Activated naive CD4-positive, alpha-beta T cell treated with anti-CD3 and anti-CD28 coated beads, Interleukin-2, amount 10 ng/mL, durations not matched to agents 7 days and 5 days (primary cell): ENCODE measurements around the gene OVCH2.

Experiments
- CTCF ChIA-PET: fragments of 350-600 bp; sonication (Branson Sonifier 250); formaldehyde crosslinking; loops from one replicate; lab custom pipeline; 2021; ENCODE audit warnings: antibody characterized with exemption; lab: Charles Lee
- DNase-seq: peaks from one replicate; pipeline ENCODE4 v3.0.0-alpha.2; 2020
- H3K27ac Mint-ChIP-seq: one replicate; pipeline ENCODE4 v1.8.0; 2021; ENCODE audit warnings: mild to moderate bottlenecking, moderate library complexity, mixed read lengths
- H3K27me3 Mint-ChIP-seq: one replicate; pipeline ENCODE4 v1.8.0; 2021; ENCODE audit warnings: mild to moderate bottlenecking, mixed read lengths
- H3K36me3 Mint-ChIP-seq: one replicate; pipeline ENCODE4 v1.8.0; 2021; ENCODE audit warnings: mixed read lengths
- H3K4me1 Mint-ChIP-seq: one replicate; pipeline ENCODE4 v1.8.0; 2021; ENCODE audit warnings: mixed read lengths
- H3K4me3 Mint-ChIP-seq: one replicate; pipeline ENCODE4 v1.8.0; 2021; ENCODE audit warnings: mild to moderate bottlenecking, moderate library complexity, mixed read lengths
- H3K9me3 Mint-ChIP-seq: one replicate; pipeline ENCODE4 v1.8.0; 2021; ENCODE audit warnings: mixed read lengths

Gene OVCH2

DNA sequence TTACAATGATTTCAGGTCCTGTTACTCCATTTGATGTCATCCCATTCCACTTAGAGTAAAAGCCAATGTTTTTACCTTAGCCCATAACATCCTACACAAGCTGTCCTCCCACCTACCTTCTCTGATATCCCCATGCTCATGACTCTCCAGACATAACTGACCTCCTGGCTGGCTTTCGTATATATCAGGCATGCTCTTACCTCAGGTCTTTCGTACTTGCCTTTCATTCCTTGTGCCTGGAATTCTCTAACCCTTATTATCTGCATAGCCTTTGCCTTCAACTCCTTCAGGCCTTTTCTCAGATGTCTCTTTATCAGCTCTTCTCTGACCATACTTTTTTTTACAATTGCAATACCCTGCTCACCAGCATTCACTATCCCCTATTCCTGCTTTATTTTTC is 22.7 kb downstream of the OVCH2 start:
- no peak overlapping the region for H3K4me3 Mint-ChIP-seq
- no peaks in the 10 kb centered on the region for H3K9me3 Mint-ChIP-seq
- no peak overlapping the region for H3K27ac Mint-ChIP-seq
- no peaks in the 10 kb centered on the region for H3K36me3 Mint-ChIP-seq
- CTCF ChIA-PET: interaction anchor here (1.3 kb wide), 1 partner anchor 12 kb away, joined by 3 read pairs; no protein-coding TSS in a partner anchor
- H3K27me3 Mint-ChIP-seq: peaks cover 22% of the 10 kb centered on the region
- DNase-seq: no peak
- H3K4me1 Mint-ChIP-seq: no peaks in the 10 kb centered on the region

DNA sequence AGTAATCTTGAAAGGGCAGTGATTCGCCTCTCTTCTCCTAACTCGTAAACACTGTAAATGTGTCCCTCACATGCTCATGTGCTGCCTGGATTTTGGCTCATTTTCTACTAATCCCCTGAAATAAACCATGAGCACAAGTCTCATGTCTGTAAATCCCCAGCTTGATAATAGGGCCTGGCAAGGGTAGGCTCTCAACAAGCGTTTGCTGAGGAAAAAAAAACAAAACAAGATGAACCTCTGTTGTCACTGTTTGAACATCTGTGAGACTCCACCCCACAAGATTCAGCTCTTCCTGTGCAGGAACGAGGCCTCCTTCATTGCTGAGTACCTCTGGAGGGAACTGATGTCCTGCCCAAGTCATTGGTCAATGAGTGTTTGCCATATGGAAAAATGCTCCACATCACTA is 28.5 kb downstream of the OVCH2 start:
- CTCF ChIA-PET: interaction anchor here (0.6 to 1.1 kb wide), 3 partner anchors 10 to 1464 kb away, joined by 3 read pairs; no protein-coding TSS in a partner anchor
- Mint-ChIP-seq H3K4me1 (peaks cover 6% of the 10 kb centered on the region), H3K4me3 (no peak overlapping the region), H3K27ac (no peak overlapping the region), H3K9me3 (no peaks in the 10 kb centered on the region), H3K36me3 (no peaks in the 10 kb centered on the region), H3K27me3 (peaks cover 56% of the 10 kb centered on the region)
- no peak for DNase-seq

DNA sequence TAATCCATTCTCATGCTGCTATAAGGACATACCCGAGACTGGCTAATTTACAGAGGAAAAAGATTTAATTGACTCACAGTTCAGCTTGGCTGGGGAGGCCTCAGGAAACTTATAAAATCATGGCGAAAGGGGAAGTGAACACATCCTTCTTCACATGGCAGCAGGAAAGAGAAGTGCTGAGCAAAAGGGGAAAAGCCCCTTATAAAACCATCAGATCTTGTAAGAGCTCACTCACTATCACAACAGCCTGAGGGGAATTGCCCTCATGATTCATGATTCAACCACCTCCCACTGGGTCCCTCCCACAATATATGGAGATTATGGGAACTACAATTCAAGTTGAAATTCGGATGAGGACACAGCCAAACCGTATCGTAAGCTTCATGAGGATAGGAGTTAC is 29.2 kb downstream of the OVCH2 start:
- no peak overlapping the region for H3K27ac Mint-ChIP-seq
- DNase-seq: no peak
- no peak overlapping the region for H3K4me3 Mint-ChIP-seq
- peaks cover 8% of the 10 kb centered on the region for H3K4me1 Mint-ChIP-seq
- no peaks in the 10 kb centered on the region for H3K9me3 Mint-ChIP-seq
- H3K27me3 Mint-ChIP-seq: peaks cover 63% of the 10 kb centered on the region
- no peaks in the 10 kb centered on the region for H3K36me3 Mint-ChIP-seq
- CTCF ChIA-PET: interaction anchor here (1.1 to 2.1 kb wide), 2 partner anchors 12 to 533 kb away, joined by 3 to 7 read pairs; no protein-coding TSS in a partner anchor

DNA sequence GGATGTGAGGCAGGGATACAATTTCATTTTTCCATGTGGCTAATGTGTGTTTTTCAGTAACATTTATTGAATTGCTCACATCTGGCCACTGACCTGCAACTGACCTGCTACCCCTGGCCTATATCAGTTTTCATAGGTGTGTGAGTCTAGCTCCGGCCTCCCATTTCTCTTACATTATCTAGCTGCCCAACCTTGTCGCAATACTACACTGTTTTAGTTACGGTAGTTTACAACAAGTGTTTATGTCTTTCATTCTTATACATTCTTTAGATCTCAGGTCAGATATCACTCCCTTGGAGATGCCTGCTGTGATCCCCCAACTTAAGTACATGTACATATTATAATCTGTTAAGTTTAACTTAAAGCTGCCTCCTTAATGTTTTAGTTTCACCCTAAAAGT is 30.6 kb downstream of the OVCH2 start:
- peaks cover 8% of the 10 kb centered on the region for H3K4me1 Mint-ChIP-seq
- peaks cover 62% of the 10 kb centered on the region for H3K27me3 Mint-ChIP-seq
- H3K27ac Mint-ChIP-seq: no peak overlapping the region
- H3K4me3 Mint-ChIP-seq: no peak overlapping the region
- no peak for DNase-seq
- no peaks in the 10 kb centered on the region for H3K9me3 Mint-ChIP-seq
- CTCF ChIA-PET: interaction anchor here (0.9 to 2.1 kb wide), 4 partner anchors 12 to 98 kb away, joined by 3 to 7 read pairs (median 3); no protein-coding TSS in a partner anchor
- no peaks in the 10 kb centered on the region for H3K36me3 Mint-ChIP-seq

DNA sequence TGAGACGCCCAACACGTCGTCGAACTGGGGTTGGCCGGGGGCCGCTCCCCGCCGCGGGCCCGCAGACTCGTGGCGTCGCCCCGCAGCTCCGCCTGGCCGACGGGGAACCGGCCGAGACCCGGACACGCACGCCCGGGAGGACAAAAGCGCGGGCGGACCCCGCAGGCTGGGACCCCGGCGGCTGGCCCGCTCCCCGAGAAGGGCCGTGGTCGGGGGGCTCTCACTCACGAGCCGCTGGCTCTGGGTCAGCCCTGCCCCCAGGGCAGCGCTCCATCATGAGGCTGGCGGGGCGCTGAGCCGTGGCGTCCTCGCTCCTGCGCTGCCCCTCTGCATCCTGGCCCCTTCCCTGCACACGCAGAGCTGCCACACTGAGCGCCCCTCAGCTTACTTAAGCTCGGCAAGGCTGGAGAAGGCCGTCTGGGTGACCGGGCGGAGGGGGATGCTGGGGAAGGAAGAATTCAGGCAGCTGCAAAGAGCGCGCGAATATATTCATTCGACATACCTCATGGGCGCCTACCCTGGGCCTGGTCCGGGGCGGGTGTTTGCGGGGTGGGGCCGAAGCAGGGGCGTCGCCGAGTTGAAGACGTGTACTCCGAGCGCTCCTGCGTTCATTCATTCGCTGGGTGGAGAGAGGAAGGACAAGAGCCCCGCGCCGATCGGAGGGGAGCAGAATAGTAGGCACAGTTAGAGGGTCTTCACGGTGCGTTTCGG is 32.4 kb downstream of the OVCH2 start:
- Mint-ChIP-seq H3K27ac (no peak overlapping the region), H3K9me3 (no peaks in the 10 kb centered on the region), H3K4me1 (peaks cover 8% of the 10 kb centered on the region), H3K27me3 (peaks cover 62% of the 10 kb centered on the region), H3K4me3 (peak overlapping the region; percentile 49), H3K36me3 (no peaks in the 10 kb centered on the region)
- DNase-seq: peak; percentile 36
- CTCF ChIA-PET: interaction anchor here (1.3 kb wide), 1 partner anchor 17 kb away, joined by 3 read pairs; no protein-coding TSS in a partner anchor

DNA sequence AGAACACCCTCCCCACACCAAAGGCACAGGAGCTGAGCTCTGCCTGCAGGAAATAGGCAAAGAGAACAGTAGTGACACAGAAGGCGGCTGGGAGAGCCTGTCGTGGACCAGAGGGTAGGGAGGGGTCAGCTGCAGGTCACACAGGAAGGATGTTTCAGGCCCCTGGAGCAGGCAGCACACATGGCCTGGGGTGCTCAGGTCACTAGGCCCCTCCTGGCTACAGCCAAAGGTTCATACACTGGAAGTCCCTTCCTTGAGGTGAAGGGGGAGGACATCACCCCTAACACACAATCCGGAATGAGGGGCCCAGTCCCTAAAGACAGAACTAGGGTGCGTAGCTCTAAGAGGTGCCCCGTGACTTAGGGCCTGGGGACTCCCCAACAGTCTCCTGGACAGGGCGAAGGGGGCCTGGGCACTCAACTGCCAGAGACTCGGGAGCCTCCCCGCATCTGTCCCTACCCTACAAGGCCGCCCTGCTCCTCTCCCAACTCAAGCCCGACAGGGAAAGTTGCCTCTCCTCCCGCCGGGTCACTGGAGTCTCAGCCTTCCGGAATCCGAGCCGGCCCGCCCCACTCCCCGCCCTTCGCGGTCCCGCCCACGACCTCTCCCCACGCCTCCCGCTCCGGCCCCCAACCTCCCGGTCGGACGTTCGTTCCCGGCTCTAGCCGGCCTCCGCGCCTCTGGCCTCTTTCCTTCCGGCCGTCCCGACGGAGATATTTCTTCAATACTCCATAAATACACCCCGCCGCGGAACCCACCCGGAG is 33.1 kb downstream of the OVCH2 start, which contains the start of gene CYB5R2:
TSS of gene CYB5R2 (minus strand) at position 541 of the 764 bp plus-strand sequence. CDS start 675 bp downstream, outside the sequence.
- Mint-ChIP-seq H3K27ac (no peak within 1 kb of the TSS), H3K36me3 (no peaks in the 10 kb centered on the region), H3K4me1 (peaks cover 8% of the 10 kb centered on the region), H3K9me3 (no peaks in the 10 kb centered on the region), H3K27me3 (peaks cover 62% of the 10 kb centered on the region), H3K4me3 (peak within 1 kb of the TSS; percentile 49)
- CTCF ChIA-PET: interaction anchor here (0.8 to 1.4 kb wide), 3 partner anchors 12 to 233 kb away, joined by 3 read pairs; no protein-coding TSS in a partner anchor
- peak; percentile 35 for DNase-seq

DNA sequence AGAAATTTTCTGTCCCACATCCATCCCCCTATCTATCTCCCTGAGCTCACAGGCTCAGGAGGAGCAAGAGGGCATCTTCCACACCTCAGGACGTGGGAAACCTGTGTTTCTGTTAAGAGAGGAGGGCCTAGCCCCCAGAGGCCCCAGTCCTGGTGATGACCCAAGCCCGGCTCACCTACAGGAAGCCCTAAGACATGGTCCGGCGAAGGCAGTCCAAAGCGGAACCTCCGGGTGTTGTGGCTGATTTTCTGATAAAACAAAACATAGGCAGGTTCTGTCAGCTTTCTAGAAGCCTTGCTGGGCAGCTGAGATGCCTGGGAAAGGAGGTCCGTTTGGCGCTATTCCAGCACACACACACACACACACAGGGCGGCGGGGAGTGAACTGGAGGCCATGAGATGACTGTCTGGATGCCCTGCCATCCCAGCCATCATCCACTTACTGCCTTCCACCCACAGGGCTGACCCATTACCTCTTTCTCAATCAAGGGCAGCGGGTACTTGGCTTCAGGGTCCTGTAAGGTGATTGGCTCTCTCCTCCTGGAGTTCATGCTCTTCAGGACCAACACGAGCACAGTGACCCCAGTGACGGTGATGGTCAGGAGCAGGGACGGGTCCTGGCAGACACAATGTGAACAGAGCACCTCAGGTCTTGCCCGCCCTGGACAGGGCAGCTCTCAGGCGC is 33.9 kb downstream of the OVCH2 start:
- peaks cover 8% of the 10 kb centered on the region for H3K4me1 Mint-ChIP-seq
- H3K4me3 Mint-ChIP-seq: peak overlapping the region; percentile 41
- no peak overlapping the region for H3K27ac Mint-ChIP-seq
- H3K9me3 Mint-ChIP-seq: no peaks in the 10 kb centered on the region
- H3K27me3 Mint-ChIP-seq: peaks cover 57% of the 10 kb centered on the region
- H3K36me3 Mint-ChIP-seq: no peaks in the 10 kb centered on the region
- no peak for DNase-seq
- CTCF ChIA-PET: interaction anchor here (0.8 to 1.4 kb wide), 3 partner anchors 13 to 232 kb away, joined by 3 read pairs; no protein-coding TSS in a partner anchor

DNA sequence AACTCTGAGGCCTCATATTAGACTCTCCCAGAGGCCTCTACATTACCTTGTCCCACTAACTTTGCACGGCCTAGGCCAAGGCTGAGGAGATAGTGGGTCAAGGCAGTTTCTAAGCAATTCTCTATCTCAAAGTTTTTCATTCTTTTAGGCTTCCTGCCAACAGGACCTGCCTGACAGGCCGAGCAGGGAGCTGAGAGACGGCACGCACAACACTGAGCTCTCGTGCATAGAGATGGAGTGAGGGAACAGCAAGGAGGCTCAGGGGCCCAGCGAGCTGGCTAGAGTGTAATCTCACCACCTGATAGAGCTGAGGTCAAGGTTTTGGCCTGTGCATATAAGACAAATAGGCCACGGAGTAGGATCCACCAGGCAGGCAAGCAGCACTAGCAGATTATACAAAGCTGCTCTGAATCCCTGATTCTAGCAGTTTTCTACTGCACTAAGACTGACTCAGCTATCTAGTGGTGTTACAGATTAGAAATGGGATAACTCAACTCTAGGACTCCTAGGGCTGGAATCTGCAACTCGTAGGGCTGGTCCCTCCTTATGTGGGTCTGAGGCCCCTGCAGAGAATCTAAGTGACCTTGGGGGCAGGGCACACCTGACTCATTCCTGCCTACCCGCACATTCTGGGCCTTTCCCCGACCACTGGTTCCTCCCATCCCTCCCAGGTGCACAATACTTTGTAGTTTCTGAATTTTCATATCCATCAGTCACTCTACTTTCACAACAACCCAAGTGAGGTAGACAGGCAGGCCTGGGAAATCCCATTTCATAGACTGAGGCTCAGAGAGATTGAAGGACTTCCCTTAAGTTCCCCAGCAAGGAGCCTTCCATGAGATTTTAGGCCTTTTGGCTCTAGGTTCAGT is 34.7 kb downstream of the OVCH2 start:
- Mint-ChIP-seq H3K9me3 (no peaks in the 10 kb centered on the region), H3K36me3 (no peaks in the 10 kb centered on the region), H3K4me3 (no peak overlapping the region), H3K27ac (no peak overlapping the region), H3K4me1 (peaks cover 8% of the 10 kb centered on the region), H3K27me3 (peaks cover 49% of the 10 kb centered on the region)
- DNase-seq: no peak
- CTCF ChIA-PET: interaction anchor here (1.4 kb wide), 1 partner anchor 14 kb away, joined by 3 read pairs; no protein-coding TSS in a partner anchor

DNA sequence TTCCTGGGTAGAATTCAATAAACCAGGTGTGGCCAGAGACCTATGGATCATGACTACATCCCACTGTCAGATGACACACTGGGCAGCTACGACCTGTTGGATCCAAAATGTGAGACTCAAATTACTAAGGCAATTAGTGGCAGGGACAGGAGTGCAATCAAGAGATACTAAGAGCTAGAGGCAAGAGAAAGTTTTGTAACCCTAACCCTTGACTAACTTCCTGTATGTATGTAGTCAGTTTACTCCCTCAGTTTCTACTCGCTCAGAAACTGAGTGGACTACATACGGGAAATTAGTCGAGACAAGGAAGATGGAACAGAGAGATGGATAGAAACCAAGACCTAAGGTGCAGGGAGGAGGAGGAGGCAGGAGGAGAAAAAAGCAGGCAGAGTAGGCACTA is 35.6 kb downstream of the OVCH2 start:
- CTCF ChIA-PET: no interaction called here
- H3K27ac Mint-ChIP-seq: no peak overlapping the region
- peaks cover 8% of the 10 kb centered on the region for H3K4me1 Mint-ChIP-seq
- no peak overlapping the region for H3K4me3 Mint-ChIP-seq
- peaks cover 45% of the 10 kb centered on the region for H3K27me3 Mint-ChIP-seq
- DNase-seq: no peak
- no peaks in the 10 kb centered on the region for H3K36me3 Mint-ChIP-seq
- no peaks in the 10 kb centered on the region for H3K9me3 Mint-ChIP-seq

DNA sequence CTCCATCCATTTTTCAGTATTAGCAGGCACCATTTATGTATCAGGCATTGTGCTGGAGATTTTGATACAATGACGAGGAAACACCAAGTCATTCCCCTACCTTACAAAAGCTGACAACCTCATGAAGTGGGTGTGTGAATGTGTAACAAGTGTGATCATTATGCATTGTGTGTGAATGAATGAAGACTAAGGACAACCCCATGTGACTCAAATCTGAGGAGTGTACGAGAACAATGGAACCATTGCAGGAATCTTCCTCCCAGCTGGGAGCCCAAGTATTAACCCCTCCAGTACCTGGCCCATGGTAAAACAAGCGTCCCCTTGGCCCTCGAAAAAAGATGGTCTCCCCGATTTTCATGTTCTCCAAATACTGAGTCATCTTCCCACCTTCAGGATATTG is 37.4 kb downstream of the OVCH2 start:
- H3K4me1 Mint-ChIP-seq: peaks cover 4% of the 10 kb centered on the region
- CTCF ChIA-PET: interaction anchor here (0.9 to 1.2 kb wide), 2 partner anchors 117 to 155 kb away, joined by 3 read pairs; partner anchors contain the start of gene PPFIBP2
- no peak for DNase-seq
- no peak overlapping the region for H3K27ac Mint-ChIP-seq
- H3K27me3 Mint-ChIP-seq: peaks cover 30% of the 10 kb centered on the region
- peaks cover 2% of the 10 kb centered on the region for H3K36me3 Mint-ChIP-seq
- H3K9me3 Mint-ChIP-seq: no peaks in the 10 kb centered on the region
- H3K4me3 Mint-ChIP-seq: no peak overlapping the region

DNA sequence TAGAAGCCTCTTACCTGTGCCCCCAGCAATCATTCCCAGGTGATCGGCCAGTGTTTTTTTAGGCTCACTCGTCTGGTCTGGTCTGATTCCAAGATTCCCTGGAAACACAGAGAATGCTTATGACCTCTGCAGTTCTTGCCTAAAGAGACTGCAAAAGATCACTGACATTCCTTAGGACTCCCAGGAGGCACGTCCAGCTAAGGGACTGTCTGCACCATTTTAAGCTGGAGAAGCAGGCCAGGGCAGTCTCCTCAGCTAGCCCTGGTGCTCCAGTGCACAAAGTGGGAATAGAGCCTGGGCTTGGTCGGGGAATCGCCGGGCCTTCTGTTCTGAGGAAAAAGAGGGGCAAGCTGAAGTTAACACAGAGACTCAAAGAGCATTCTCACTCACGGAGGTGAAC is 37.8 kb downstream of the OVCH2 start:
- H3K27me3 Mint-ChIP-seq: peaks cover 25% of the 10 kb centered on the region
- no peak overlapping the region for H3K27ac Mint-ChIP-seq
- no peak overlapping the region for H3K4me3 Mint-ChIP-seq
- peaks cover 3% of the 10 kb centered on the region for H3K36me3 Mint-ChIP-seq
- H3K9me3 Mint-ChIP-seq: no peaks in the 10 kb centered on the region
- DNase-seq: no peak
- H3K4me1 Mint-ChIP-seq: peaks cover 3% of the 10 kb centered on the region
- CTCF ChIA-PET: no interaction called here

DNA sequence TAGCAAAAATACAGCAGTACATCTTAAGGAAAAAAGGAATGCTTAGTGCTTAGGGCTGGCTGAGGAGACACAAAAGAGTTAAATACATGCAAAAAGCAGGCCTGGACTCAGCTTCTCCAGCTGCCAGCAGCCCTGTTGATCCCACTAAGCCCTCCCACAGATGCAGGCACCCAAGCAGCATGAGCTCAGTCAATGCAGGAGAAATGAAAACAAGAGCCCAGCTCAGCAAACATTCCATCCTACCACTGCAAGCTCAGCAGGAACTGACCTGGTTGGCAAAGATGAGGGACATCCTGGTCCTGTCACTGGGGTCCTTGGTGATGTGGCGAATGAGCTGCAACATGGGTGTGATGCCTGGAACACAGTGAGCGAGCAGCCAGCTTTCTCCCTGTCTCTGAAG is 38.8 kb downstream of the OVCH2 start:
- Mint-ChIP-seq H3K9me3 (no peaks in the 10 kb centered on the region), H3K4me1 (no peaks in the 10 kb centered on the region), H3K27me3 (peaks cover 15% of the 10 kb centered on the region), H3K4me3 (no peak overlapping the region), H3K36me3 (peaks cover 3% of the 10 kb centered on the region), H3K27ac (no peak overlapping the region)
- DNase-seq: no peak
- CTCF ChIA-PET: interaction anchor here (1.1 kb wide), 1 partner anchor 24 kb away, joined by 4 read pairs; no protein-coding TSS in a partner anchor

DNA sequence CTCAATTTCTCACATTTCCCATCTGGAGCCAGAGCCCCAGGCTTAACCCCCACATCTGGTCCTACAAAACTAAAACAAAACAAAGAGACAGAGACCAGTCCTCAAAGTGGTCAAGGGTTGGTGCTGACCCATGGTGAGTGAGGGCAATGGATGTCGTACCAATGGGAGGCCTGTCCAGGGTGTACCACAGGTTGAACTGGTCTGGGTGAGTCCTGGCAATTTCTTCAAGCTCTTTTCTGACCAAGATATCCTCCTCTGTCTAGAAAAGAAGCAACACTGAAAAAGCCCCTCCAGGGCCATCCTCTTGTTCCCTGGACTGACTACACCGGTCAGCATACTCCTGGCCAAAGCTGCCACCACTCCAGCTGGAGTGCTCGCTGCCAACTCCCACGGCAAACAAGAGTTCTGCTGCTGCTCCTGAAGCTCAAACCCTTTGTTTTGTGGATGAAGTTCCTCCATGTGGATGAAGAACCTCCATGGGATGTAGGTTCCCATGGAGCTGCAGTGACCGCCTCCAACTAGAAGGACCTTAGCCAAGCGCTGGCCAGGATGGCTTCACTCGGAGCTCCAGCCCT is 39.9 kb downstream of the OVCH2 start:
- H3K36me3 Mint-ChIP-seq: peaks cover 3% of the 10 kb centered on the region
- H3K9me3 Mint-ChIP-seq: no peaks in the 10 kb centered on the region
- no peaks in the 10 kb centered on the region for H3K4me1 Mint-ChIP-seq
- no peak overlapping the region for H3K4me3 Mint-ChIP-seq
- no peak for DNase-seq
- peaks cover 5% of the 10 kb centered on the region for H3K27me3 Mint-ChIP-seq
- CTCF ChIA-PET: interaction anchor here (0.6 to 2.4 kb wide), 10 partner anchors 16 to 313 kb away, joined by 3 to 22 read pairs (median 4); partner anchors contain the start of gene PPFIBP2
- H3K27ac Mint-ChIP-seq: no peak overlapping the region
